KOPT-K1 (cell line): ENCODE measurements around the gene TAS2R19.
"Not testable (repeated sequence)": the region's sequence is repeated elsewhere in the genome, so short reads cannot be mapped to it uniquely, and the experiment has no call there.

Experiments
- H3K27ac ChIP-seq: fragments of 200-600 bp; sonication (generic); 2 replicates; pipeline ENCODE4 v1.5.1; 2016; ENCODE audit warnings: antibody characterized with exemption, mild to moderate bottlenecking, low read depth, low read length; ENCODE audit not compliant: poor library complexity, severe bottlenecking
- H3K36me3 ChIP-seq: fragments of 200-600 bp; sonication (generic); 2 replicates; pipeline ENCODE4 v1.5.1; 2017; ENCODE audit warnings: antibody characterized with exemption, mild to moderate bottlenecking, low read length, moderate library complexity; ENCODE audit not compliant: insufficient read depth
- H3K9me3 ChIP-seq: fragments of 200-600 bp; sonication (generic); 2 replicates; pipeline ENCODE4 v1.5.1; 2017; ENCODE audit warnings: antibody characterized with exemption, low read length, mild to moderate bottlenecking; ENCODE audit not compliant: insufficient read depth, poor library complexity, severe bottlenecking

Gene TAS2R19

GRCh38 chr12:11022520-11022919 is at the start of gene TAS2R19:
TAS2R19 (minus strand) TSS chr12:11022620; CDS start chr12:11022571, 49 bp downstream.
- no peak within 1 kb of the TSS for H3K27ac ChIP-seq

GRCh38 chr12:11071414-11071813 is 49.0 kb upstream of the TAS2R19 start:
- Histone ChIP-seq H3K9me3 (no peaks in the 10 kb centered on the region), H3K27ac (no peak overlapping the region), H3K36me3 (no peaks in the 10 kb centered on the region)

More at GRCh38 chr12:11022520-11022919, at the start of gene TAS2R19:
- Histone ChIP-seq H3K9me3 (peaks cover 16% of the 10 kb centered on the region), H3K36me3 (peaks cover 20% of the 10 kb centered on the region)

- no peaks in the 10 kb centered on the region for H3K36me3 ChIP-seq
- H3K9me3 ChIP-seq, result no peaks in the 10 kb centered on the region
- H3K27ac ChIP-seq, result no peak overlapping the region
Observed at GRCh38 chr12:11070999-11071398, 48.6 kb upstream of the TAS2R19 start.

- Histone ChIP-seq H3K9me3 (no peaks in the 10 kb centered on the region), H3K36me3 (no peaks in the 10 kb centered on the region), H3K27ac (no peak overlapping the region)
Observed at GRCh38 chr12:11069854-11070365, 47.5 kb upstream of the TAS2R19 start.

GRCh38 chr12:11067514-11067913 is 45.1 kb upstream of the TAS2R19 start:
- Histone ChIP-seq H3K9me3 (no peaks in the 10 kb centered on the region), H3K27ac (no peak overlapping the region), H3K36me3 (no peaks in the 10 kb centered on the region)

GRCh38 chr12:11062194-11062593 is 39.8 kb upstream of the TAS2R19 start, which contains the start of gene TAS2R46:
TAS2R46 (minus strand) TSS chr12:11062294; CDS start chr12:11062294, 0 bp downstream.
- H3K27ac ChIP-seq, H3K9me3 ChIP-seq, H3K36me3 ChIP-seq: not testable (repeated sequence)

- H3K36me3 ChIP-seq, result peaks cover 9% of the 10 kb centered on the region; the same call in 1 of the 2 replicates
- H3K9me3 ChIP-seq, result no peaks in the 10 kb centered on the region
- H3K27ac ChIP-seq, result no peak overlapping the region
Observed at GRCh38 chr12:11059784-11060183, 37.4 kb upstream of the TAS2R19 start.

- H3K36me3 ChIP-seq, result peaks cover 9% of the 10 kb centered on the region; the same call in 1 of the 2 replicates
- H3K9me3 ChIP-seq, result peaks cover under 1% of the 10 kb centered on the region
- no peak overlapping the region for H3K27ac ChIP-seq
Observed at GRCh38 chr12:11059041-11059440, 36.6 kb upstream of the TAS2R19 start.

GRCh38 chr12:11055306-11055705 is 32.9 kb upstream of the TAS2R19 start:
- H3K36me3 ChIP-seq, result peaks cover 22% of the 10 kb centered on the region; the same call in 1 of the 2 replicates
- H3K9me3 ChIP-seq, result peaks cover 35% of the 10 kb centered on the region
- H3K27ac ChIP-seq, result no peak overlapping the region

- not testable (repeated sequence) for H3K27ac ChIP-seq
- Histone ChIP-seq H3K9me3 (peaks cover 47% of the 10 kb centered on the region), H3K36me3 (peaks cover 39% of the 10 kb centered on the region)
Observed at GRCh38 chr12:11049806-11050531, 27.5 kb upstream of the TAS2R19 start.

GRCh38 chr12:11041366-11041765 is 18.9 kb upstream of the TAS2R19 start:
- H3K27ac ChIP-seq, result not testable (repeated sequence)
- Histone ChIP-seq H3K36me3 (peaks cover 33% of the 10 kb centered on the region), H3K9me3 (peaks cover 25% of the 10 kb centered on the region)

GRCh38 chr12:11040162-11040561 is 17.7 kb upstream of the TAS2R19 start:
- Histone ChIP-seq H3K36me3 (peaks cover 27% of the 10 kb centered on the region), H3K9me3 (peaks cover 25% of the 10 kb centered on the region), H3K27ac (no peak overlapping the region)

GRCh38 chr12:11039171-11039570 is 16.8 kb upstream of the TAS2R19 start:
- Histone ChIP-seq H3K27ac (no peak overlapping the region), H3K9me3 (peaks cover 22% of the 10 kb centered on the region), H3K36me3 (peaks cover 18% of the 10 kb centered on the region)

GRCh38 chr12:11033959-11034358 is 11.5 kb upstream of the TAS2R19 start:
- not testable (repeated sequence) for H3K27ac ChIP-seq, H3K9me3 ChIP-seq, H3K36me3 ChIP-seq

GRCh38 chr12:11031307-11031706 is 8.9 kb upstream of the TAS2R19 start, which contains the start of gene TAS2R31:
TAS2R31 (minus strand) TSS chr12:11031407; CDS start chr12:11031335, 72 bp downstream.
- Histone ChIP-seq H3K9me3 (peaks cover 3% of the 10 kb centered on the region), H3K27ac (no peak within 1 kb of the TSS), H3K36me3 (peaks cover 20% of the 10 kb centered on the region; the same call in 1 of the 2 replicates)

GRCh38 chr12:11026118-11026517 is 3.7 kb upstream of the TAS2R19 start:
- H3K9me3 ChIP-seq, result peaks cover 16% of the 10 kb centered on the region
- H3K36me3 ChIP-seq, result peaks cover 25% of the 10 kb centered on the region
- no peak overlapping the region for H3K27ac ChIP-seq
